ENCODE data around the gene PARD3B.
A peak's percentile ranks its signal among the peaks of the same experiment; 100 is the strongest.

PARD3B gene

DNA sequence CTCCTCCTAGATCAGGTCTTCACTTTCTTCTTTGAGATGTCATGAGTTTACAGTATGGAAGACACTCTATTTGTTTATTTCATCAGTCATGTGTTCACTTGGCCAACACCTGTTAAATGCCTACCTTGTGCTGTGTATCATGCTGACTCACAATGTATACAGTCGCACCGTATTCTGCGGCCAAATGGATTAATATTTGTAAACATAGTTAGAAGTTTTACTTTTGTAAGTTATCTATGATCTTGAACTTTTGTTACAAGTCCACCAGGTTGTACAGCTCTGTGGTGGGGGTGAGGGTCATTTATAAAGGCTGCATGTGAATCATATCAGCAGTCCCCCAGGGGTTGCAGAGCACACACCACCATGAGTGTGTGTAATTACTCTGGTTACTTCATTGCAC lies 728.4 kb downstream of the PARD3B start:
- DNase-seq (ENCODE audit: low read depth): no peak

DNA sequence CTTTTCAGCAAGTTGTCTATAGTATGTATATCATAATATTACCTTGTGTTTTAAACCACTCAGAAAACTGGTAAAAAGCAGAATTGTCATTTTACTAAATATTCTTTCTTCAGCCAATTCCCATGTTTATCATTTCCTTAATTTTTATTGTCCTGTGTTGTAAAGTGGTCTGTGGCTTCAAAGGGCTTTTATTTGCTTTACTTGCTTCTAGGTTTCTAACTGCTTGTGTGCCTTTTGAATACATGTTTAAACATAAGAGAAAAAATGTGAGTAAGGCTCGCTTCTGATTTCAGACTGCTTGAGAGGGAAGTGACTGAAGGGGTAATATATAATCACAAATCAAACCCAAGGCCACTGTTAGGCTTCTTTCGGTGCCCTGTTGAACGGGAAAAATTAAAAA lies 729.5 kb downstream of the PARD3B start:
- DNase-seq (ENCODE audit: low read depth): no peak

DNA sequence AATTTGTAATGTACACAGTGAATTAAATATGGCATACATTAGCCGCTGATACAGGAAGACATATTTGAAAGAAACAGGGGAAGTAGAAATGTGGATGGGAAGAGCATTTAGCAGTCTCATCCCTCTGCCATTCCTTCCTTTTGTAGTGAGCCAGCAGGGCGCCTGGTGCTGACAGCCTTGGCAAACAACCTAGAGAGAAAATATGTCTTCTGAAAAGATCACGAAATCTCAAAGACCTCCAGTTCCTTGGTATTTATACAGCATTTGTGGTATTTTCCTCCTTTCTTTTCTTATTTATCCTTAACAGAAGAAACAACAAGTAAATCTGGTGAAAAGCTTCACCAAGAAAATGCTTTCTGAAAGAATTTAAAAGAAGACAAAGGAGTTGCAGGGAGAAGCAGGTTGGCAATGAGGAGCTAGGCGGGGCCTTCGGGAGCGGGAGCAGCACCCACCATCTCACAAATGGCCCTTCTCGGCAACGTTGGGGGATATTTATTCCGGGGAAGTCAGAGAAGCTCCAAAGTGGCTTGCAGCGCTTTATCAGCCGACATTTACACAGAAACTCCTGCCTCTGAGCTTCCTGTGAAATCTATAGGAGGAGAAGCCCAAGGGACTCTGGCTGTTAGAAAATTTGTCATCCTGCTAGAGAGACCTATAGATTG lies 731.0 kb downstream of the PARD3B start:
- no peak for DNase-seq (ENCODE audit: low read depth)

DNA sequence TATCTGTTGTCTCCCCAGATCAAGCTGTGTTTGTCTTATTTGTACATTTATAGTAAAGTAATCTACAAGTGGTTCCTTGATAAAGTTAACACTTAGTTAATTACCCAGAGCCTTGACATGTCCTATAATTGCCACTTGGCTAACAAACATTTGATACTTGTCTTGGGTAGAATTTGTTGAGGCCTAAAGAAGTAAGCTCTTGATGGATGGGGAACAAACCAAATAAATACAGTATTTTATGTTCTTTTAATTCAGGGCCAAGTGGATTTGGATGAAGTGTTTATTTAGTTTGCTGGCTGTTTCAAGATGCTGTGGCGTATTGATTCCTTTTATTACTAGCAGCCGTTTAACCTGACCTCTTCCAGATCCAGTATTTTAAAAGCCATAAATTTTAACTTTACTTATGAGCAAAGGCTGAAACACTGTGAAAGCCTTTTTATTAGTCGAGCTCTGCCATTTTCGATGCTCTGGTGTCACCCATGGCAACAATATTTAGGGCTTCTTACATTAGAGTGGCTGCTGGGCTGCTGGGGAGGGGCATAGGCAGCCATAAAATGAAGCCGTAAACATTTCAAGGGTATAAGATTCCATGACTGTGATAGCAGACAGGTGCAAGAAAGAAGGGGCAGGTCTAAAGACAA lies 735.4 kb downstream of the PARD3B start:
- no peak for DNase-seq (ENCODE audit: low read depth)

DNA sequence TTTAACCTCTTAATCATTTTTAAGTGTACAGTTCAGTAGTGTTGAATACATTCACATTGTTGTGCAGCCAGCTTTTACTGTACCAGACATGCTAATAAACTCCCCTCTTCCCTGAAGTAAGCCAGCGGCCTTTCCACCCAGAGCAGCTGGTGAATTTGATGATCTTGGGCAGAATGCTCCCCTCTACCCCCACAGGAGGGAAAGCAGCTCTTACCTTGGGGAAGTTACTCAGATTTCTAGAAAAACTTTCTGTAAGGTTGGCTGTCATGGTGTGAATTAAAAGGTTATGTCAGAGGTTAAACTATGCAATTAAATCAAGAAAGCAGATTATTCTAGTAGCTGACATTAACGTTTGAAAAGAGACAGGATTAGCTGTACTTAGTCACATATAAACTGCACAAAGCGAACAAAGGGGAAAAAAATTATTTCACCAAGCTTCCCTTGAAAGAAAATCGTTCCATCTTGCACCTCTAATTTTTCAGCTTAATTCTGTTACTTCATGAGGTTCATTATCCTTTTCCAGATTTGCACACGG lies 738.5 kb downstream of the PARD3B start:
- no peak for DNase-seq (ENCODE audit: low read depth)

DNA sequence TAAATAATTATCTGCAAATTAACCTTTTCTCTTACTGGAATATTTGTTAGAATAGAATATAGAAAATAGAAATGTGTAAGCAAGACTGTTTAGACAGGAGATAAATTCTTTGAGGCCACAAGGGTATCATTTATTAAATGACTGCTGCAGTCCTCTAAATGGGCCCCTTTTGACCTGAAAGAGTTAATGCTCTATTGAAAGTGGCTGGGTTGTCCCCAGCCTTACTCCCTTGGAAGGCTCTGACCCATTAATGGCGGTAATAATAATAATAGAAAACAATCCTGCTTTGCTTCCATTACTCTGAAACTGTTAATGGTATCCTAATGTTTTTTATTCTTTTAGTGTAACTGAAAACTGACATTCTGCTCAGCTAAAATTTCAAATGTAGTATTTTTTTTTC lies 739.1 kb downstream of the PARD3B start:
- no peak for DNase-seq (ENCODE audit: low read depth)

DNA sequence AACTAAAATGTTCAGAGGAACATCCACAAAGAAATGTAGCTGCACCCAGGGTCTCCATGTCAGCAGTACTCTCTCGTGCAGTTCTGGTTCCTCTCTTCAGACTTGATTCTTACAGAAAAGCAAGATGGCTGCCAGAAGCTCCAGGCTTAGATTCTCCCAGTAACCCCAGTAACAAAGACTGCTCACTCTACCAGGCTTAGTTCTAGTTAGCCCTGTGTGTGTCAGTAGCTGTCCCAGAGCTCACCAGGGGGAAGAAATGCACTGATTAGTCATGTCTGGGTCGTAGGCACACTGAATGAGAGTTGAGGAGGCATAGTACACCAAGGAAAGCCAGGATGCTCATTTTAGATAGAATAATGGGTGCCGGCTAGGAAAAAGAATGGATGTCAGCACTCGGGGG lies 742.0 kb downstream of the PARD3B start:
- no peak for DNase-seq (ENCODE audit: low read depth)

DNA sequence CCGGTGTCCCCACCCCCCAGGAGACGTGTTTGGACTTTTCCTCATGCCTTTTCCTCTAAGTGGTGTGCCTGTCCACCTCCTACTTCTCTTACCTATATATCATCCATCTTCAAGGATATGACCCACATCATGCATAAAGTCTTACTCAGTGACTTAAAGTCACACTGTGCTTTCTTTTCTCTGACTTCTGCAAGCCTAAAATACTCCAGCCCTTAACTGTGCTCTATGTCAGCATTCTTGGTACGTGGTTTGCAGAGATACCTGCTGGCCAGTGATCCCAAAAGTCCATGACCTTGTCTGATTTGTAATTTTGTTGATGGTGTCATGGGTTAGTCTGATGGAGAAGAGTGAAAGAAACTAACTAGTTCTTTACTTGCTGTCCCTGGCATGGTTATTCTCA lies 743.4 kb downstream of the PARD3B start:
- no peak for DNase-seq (ENCODE audit: low read depth)

DNA sequence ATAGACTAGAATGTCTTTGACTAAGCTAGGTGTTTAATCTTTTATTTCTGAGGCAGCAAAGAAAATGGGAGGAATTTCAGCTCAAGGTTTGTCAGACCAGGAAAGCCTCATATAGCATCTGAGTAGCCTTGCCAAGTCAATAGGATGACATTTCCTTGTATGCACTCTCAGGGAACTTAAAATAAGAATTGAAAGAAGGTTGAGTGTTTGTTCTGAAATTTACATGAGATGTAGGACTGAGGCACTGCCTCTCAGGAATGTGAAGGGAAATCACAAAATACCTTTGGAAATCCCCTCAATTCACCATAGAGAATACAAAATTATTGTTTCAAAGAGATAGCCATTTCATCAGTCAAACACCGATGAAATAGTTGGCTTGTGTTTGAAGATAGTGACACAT lies 745.0 kb downstream of the PARD3B start:
- DNase-seq (ENCODE audit: low read depth): no peak

DNA sequence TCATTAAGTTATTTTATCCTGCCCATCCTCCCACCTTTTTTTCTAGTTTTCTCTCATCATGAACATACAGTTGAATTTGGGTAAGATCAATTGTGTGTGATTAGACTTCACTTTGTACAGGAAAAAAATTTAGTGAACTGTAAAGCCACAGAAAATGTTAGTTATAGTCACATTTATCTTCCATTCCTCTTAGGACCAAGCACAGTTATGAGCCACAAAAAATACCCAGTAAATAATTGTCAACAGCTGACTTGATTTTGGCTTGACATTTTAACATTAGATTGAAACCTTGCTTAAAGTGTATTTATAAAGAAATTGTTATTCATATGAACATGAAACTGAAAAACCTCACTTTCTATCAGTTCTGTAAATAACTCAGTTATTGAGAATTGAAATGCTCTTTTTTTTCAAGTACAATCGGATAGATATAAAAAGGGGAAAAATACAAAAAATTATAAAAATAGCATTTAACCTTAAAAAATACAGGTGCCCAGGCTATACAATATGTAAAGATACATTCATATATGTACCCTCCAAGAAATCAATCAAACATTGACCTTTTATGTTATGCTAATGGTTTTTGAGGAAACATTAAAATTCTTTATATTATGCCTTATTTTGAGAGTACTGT lies 747.5 kb downstream of the PARD3B start:
- no peak for DNase-seq (ENCODE audit: low read depth)

DNA sequence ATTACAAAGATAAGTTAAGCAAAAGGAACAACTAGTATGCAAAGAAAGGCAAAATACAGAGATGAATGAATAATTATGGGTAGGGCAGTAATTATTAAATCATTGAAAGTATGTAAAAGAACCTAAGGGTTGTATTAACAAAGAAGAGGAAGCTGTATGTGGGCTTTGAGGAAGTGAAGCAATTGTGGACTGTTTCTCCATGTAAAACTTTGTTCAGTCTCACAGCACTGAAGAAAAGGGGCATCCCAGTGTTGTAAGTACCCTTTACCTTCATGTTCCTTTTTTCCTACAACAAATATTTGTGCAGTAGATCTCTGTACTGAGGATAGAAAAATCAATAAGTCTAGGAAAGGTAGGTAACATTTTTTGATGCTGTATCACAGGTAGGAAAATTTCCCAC lies 748.3 kb downstream of the PARD3B start:
- no peak for DNase-seq (ENCODE audit: low read depth)

DNA sequence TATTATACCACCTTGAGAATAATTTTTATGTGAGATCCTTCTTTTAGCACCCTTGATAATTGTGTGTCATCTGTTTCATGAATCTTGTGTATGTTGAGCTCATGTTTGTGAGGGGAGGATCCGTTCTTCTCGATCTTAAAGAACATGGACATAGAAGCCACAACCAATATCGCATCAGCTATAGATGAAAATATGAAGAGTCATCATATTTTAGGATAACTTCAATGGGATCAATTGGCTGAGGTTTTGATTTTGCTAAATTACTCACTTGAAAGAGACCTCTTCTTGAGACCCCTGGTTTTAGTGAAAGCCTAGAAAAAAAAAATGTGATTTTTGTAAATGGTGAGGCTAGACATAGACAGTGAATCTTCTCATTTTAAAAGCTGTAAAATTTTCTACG lies 751.7 kb downstream of the PARD3B start:
- DNase-seq (ENCODE audit: low read depth): no peak

DNA sequence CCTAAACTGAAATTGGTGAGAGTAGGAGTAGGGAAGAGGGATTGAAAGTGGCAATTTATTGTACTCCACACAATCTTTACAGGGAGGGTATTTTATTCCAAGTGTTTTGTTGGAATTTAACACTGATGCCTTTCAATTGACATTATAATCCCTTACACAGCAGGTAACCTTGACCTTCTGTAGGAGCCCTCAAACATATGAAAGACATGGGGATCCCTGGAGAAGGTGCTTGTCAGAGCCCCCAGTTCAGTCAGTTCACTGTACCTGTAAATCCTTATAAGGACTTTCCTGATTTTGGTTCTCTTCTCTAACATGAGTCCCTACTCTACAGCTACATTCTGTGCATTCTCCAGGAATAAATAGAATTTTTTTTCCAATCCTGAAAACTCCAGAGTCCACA lies 752.1 kb downstream of the PARD3B start:
- no peak for DNase-seq (ENCODE audit: low read depth)

DNA sequence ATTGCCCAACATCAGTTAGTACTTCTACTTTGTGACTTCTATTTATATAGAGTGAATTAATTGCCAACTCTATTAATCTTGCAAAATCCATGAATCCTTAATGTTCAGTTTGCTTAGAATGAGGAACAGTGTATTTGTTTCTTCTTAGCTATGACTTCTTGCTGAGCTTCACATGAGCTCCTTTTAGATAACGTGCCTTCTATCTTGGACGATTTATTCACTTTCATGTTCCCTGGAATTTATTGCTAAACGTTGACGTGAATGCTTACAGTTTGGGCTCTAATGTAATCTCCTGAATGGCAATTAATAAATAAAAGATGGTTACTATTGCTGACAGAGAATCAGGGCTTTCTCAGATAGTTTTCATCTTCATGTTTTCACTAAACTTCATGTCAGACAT lies 752.6 kb downstream of the PARD3B start:
- DNase-seq (ENCODE audit: low read depth): no peak

DNA sequence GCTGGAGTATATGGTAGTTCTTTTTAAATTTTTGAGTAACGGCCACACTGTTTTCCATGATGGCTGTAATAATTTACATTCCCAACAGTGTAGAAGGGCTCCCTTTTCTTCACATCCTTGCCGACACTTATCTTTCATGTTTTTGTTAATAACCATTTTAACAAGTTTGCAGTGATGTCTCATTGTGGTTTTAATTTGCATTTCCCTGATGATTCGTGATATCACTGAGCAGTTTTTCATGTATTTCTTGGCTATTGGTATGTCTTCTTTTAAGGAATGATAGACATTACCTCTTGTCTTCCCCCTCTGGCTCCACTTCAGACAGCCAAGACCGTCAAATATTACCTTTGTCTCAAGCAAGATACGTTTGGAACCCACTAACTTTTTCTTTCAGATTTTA lies 765.9 kb downstream of the PARD3B start:
- DNase-seq (ENCODE audit: low read depth): no peak

DNA sequence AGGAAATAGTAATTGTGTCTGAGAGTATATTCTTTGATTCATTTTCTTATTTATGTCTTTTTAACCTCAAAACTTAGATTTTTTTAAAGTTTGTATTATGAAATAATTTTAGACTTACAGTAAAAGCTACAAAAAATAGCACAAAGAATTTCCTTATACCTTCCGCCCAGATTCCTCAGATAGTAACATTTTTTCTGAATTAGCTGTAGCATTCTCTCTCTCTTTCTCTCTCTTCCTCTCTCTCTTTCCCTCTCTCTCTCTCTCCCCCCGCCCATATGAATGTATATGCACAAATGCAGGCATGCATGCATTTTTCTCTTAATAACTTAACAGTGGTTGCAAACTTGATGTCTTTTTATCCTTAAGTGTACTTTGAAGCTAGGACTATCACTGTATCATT lies 776.0 kb downstream of the PARD3B start:
- DNase-seq (ENCODE audit: low read depth): peak; percentile 32

DNA sequence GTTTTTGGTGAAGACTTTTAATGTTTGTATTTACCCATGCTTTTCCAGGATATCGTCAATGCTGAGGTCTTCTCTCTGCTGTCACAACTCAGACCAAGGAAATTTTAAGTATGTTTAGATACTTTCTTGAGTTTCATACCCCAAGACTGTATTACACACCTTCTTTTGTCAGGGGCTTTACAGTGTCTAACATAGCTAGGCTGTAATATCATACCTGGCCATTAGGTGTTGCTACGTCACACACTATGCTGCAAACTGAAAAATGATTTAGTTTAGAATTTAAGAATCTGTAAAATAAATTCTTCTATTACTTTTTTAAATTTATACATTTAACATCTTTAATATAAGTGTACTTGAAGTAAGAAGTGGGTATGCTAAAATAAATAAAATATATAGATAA lies 778.7 kb downstream of the PARD3B start:
- no peak for DNase-seq (ENCODE audit: low read depth)

DNA sequence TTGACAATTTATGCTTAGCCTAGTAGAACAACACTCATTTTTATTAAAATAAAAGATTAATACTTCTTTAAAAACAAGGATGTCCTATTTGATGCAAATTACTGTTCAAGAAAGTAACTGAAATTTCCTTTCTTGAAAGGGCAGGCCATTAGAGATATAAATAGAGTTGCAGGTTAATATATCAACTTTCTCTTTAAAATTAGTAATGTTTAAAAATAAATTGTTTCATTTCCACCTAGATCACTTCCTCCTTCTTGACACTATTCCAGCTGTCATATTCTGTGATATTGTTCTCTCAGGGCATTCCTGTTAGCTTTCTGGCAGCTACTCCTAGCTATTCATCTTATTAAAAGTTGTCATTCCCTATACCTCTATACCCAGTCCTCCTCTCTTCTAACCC lies 779.1 kb downstream of the PARD3B start:
- DNase-seq (ENCODE audit: low read depth): no peak

DNA sequence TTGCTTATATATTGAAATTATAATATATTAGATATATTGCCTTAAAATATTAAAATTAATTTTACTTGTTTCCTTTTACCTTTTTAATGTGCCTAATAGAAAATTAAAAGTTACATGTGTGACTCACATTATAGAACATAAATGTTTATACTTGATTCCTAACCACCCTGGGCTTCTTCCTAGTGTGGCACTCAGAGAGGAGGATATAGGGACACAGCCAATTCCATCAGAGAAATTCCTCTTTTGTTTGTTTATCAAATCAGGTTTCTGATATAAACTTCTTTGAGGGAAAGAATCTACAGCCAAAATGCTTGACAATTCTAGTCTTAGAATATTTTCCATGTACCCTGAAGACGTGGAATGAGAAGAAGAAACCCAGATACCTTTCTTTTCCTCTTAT lies 788.1 kb downstream of the PARD3B start:
- no peak for DNase-seq (ENCODE audit: low read depth)

DNA sequence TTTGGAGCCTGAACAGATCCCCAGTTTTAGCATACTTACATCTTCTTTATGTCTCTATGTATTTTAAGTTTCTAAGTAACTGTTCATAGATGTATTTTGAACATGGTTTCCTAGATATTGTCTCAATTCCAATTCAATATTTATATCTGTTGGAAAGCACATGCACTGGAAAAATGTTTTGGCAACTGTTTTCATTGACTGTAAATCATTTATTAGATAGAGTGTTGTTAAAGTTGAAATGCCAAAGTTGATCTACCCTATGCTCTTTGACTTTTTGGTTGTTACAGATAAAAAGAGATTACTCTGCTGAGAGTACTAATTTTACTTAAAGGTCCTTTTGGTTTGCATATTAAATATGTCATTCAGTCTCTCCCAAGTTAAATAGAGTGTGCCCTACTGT lies 792.0 kb downstream of the PARD3B start:
- DNase-seq (ENCODE audit: low read depth): no peak

DNA sequence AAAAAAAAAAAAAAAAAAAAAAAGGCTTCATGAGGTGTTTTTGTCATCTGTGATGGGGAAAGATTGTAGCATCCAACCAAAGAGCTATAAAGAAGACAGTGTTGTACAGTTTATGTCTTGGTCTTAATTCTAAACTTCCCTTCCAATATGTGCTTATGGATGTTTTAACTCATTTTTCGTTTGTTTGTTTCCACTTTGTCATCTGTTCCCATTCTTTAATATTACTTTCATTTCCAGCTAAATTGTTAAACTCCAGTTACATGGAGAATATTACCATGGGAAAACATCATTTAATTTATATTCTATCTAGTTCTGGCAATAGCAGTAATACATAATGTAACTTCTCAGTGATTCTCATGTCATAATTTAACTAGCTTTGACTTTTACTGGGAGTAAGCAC lies 792.9 kb downstream of the PARD3B start:
- DNase-seq (ENCODE audit: low read depth): no peak

DNA sequence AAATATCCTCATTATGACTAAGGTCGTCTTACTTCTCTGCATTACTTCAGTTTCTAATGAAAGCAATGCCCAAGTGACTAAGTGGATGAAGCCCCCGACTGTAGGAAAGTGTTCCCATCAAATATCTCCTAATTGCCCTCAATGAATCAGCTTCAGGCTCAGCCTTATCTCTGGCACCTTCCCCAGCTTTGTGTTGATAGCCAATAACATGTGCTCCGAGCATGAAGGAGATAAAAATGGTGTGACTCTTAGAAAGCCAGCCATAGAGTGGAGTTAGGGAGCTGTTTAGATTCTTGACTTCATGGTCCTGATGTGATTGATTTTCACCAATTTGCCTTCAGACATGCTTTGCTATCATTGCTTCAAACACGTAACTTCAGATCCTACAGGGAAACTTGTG lies 797.8 kb downstream of the PARD3B start:
- no peak for DNase-seq (ENCODE audit: low read depth)

DNA sequence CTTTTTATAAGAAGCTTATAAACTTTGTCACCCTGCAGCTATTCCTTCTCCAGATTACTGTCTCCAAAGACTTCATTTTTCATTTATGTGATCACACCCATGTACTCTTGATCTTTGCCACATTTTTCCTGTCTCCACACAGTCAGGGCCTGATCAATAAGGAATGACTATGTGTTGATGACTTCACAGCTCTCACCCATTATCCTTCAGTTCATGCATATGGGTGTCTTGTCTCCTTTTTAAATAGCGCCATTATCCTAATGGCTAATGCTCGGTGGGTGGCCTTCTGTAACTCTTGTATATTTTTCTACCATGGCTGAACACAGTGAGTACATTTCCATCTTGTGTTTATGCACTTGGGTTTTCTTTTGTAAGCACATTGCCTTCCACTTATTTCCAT lies 801.4 kb downstream of the PARD3B start:
- no peak for DNase-seq (ENCODE audit: low read depth)

DNA sequence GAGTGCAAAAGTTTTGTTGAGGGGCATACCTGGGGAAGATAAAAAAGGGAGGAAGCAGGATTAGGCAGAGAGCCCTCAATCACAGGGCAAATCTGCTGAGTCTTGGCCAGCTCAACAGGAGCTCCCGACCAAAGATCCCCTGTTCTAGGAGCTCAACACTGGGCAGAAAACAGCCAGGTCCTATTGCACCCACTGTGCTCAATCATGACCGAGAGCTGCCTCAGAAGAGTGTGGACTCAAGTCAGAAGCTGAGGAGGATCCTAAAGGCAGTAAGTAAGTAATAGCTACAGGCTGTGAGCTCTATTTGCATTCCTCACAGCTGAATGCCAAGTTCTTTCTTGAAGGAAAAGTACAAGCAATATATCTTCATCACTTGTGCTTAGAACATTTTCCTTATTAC lies 802.6 kb downstream of the PARD3B start:
- DNase-seq (ENCODE audit: low read depth): no peak

Data from non-pigmented ciliary epithelial cell (primary cell).